Smooth muscle cell (in vitro differentiated cells): Measurements from ENCODE around the gene PTPRM. TPM values are rescaled to one million over a fixed set of nuclear protein-coding genes. Genes with fewer than 3 reads are reported as not detected.

Experiments used
- DNase-seq: peaks from one replicate; lab custom pipeline; 2025; ENCODE audit not compliant: unreplicated experiment; lab: John Stamatoyannopoulos, UW
- H2AFZ ChIP-seq: fragments of 200-600 bp; sonication (generic); 2 replicates; pipeline ENCODE4 v1.6.0; 2016; ENCODE audit warnings: antibody characterized with exemption, low read depth, mild to moderate bottlenecking
- H3F3A ChIP-seq: fragments of 200-600 bp; sonication (generic); 2 replicates; pipeline ENCODE4 v1.6.0; 2017; ENCODE audit warnings: antibody characterized with exemption, low read depth
- H3K27ac ChIP-seq: fragments of 200-600 bp; sonication (generic); 2 replicates; pipeline ENCODE4 v1.5.1; 2016; ENCODE audit warnings: low read depth, mild to moderate bottlenecking
- H3K27me3 ChIP-seq: fragments of 200-600 bp; sonication (generic); 2 replicates; pipeline ENCODE4 v1.6.1; 2016; ENCODE audit warnings: low read depth, mild to moderate bottlenecking
- H3K36me3 ChIP-seq: fragments of 200-600 bp; sonication (generic); 2 replicates; pipeline ENCODE4 v1.5.1; 2016; ENCODE audit warnings: low read depth
- H3K4me1 ChIP-seq: fragments of 200-600 bp; sonication (generic); 2 replicates; pipeline ENCODE4 v1.5.1; 2016; ENCODE audit warnings: low read depth
- H3K4me2 ChIP-seq: fragments of 200-600 bp; sonication (generic); 2 replicates; pipeline ENCODE4 v1.6.0; 2016; ENCODE audit warnings: mild to moderate bottlenecking
- H3K4me3 ChIP-seq: fragments of 200-600 bp; sonication (generic); 2 replicates; pipeline ENCODE4 v1.5.1; 2016; ENCODE audit warnings: mild to moderate bottlenecking
- H3K79me2 ChIP-seq: fragments of 200-600 bp; sonication (generic); 2 replicates; pipeline ENCODE4 v1.6.0; 2016; ENCODE audit warnings: low read depth, mild to moderate bottlenecking
- H3K9ac ChIP-seq: fragments of 200-600 bp; sonication (generic); 2 replicates; pipeline ENCODE4 v1.6.0; 2016; ENCODE audit warnings: low read depth
- H3K9me3 ChIP-seq: fragments of 200-600 bp; sonication (generic); replicated peaks from 2 replicates; pipeline ENCODE4 v1.5.1; 2016; ENCODE audit warnings: low read depth
- H4K20me1 ChIP-seq: fragments of 200-600 bp; sonication (generic); 2 replicates; pipeline ENCODE4 v1.6.0; 2016; ENCODE audit warnings: low read depth
- CTCF ChIP-seq: fragments of 200-600 bp; sonication (generic); IDR thresholded peaks from 2 replicates; pipeline ENCODE4 v1.5.1; 2017; ENCODE audit warnings: borderline replicate concordance, mild to moderate bottlenecking, antibody characterized with exemption; ENCODE audit not compliant: insufficient read depth, poor library complexity, severe bottlenecking
- WGBS: methylation state at CpG from one replicate; pipeline ENCODE4 v1.1.7; 2016; ENCODE audit warnings: low lambda C conversion rate; 5-methylcytosine and 5-hydroxymethylcytosine counted together
- polyA plus RNA-seq: library from polyadenylated mRNA; unstranded; fragments of >200 nt; fragmentation: Nextera tagmentation; extraction: Ambion mirVana; gene quantifications from 2 replicates; pipeline ENCODE4 v1.2.1, GENCODE V29; 2016
- total RNA-seq: library from RNA; depleted of rRNA; stranded (reverse); fragments of >200 nt; gene quantifications from 2 replicates; pipeline ENCODE4 v1.2.3, GENCODE V29; 2014

PTPRM gene
- total and polyA plus RNA-seq, 2 experiments from 2014 or later, result 57.5 to 115 TPM

- H3K9ac ChIP-seq, result no peak overlapping the region
- TF ChIP-seq CTCF, result no peak
- no peak overlapping the region for H3K4me3 ChIP-seq
- no peak overlapping the region for H3K27ac ChIP-seq
- H2AFZ ChIP-seq, result no peak overlapping the region
- H3K4me1 ChIP-seq, result no peaks in the 10 kb centered on the region
- H3F3A ChIP-seq, result no peaks in the 10 kb centered on the region
- peaks cover 47% of the 10 kb centered on the region for H3K79me2 ChIP-seq
- H3K36me3 ChIP-seq, result no peaks in the 10 kb centered on the region
- H3K27me3 ChIP-seq, result no peaks in the 10 kb centered on the region
- DNase-seq, result no peak
- no peaks in the 10 kb centered on the region for H3K9me3 ChIP-seq
- H4K20me1 ChIP-seq, result peaks cover 88% of the 10 kb centered on the region
- H3K4me2 ChIP-seq, result no peak overlapping the region
- WGBS, result 97% methylated on average over 3 of the region's 3 CpGs
Measured at GRCh38 chr18:7691206-7691605, 124.1 kb downstream of the PTPRM start.

- H3K9me3 ChIP-seq, result no peaks in the 10 kb centered on the region
- WGBS, result 95% methylated on average over 3 of the region's 3 CpGs
- peaks cover 46% of the 10 kb centered on the region for H3K79me2 ChIP-seq
- DNase-seq, result no peak
- H3K27ac ChIP-seq, result no peak overlapping the region
- H2AFZ ChIP-seq, result no peak overlapping the region
- H3K36me3 ChIP-seq, result no peaks in the 10 kb centered on the region
- H3K4me3 ChIP-seq, result no peak overlapping the region
- H3K9ac ChIP-seq, result no peak overlapping the region
- H3K4me2 ChIP-seq, result no peak overlapping the region
- TF ChIP-seq CTCF, result no peak
- no peaks in the 10 kb centered on the region for H3F3A ChIP-seq
- no peaks in the 10 kb centered on the region for H3K4me1 ChIP-seq
- H3K27me3 ChIP-seq, result no peaks in the 10 kb centered on the region
- peaks cover 78% of the 10 kb centered on the region for H4K20me1 ChIP-seq
Measured at GRCh38 chr18:7696780-7697179, 129.7 kb downstream of the PTPRM start.

- H3K4me2 ChIP-seq, result no peak overlapping the region
- no peak overlapping the region for H3K4me3 ChIP-seq
- H3K4me1 ChIP-seq, result no peaks in the 10 kb centered on the region
- H3K27ac ChIP-seq, result no peak overlapping the region
- no peak for TF ChIP-seq CTCF
- no peak for DNase-seq
- H4K20me1 ChIP-seq, result peaks cover 77% of the 10 kb centered on the region
- no peaks in the 10 kb centered on the region for H3K9me3 ChIP-seq
- H3K36me3 ChIP-seq, result no peaks in the 10 kb centered on the region
- H2AFZ ChIP-seq, result no peak overlapping the region
- H3K79me2 ChIP-seq, result peaks cover 50% of the 10 kb centered on the region
- WGBS, result 96% methylated on average over 2 of the region's 2 CpGs
- no peaks in the 10 kb centered on the region for H3K27me3 ChIP-seq
- H3F3A ChIP-seq, result no peaks in the 10 kb centered on the region
- H3K9ac ChIP-seq, result no peak overlapping the region
Measured at GRCh38 chr18:7697306-7697705, 130.2 kb downstream of the PTPRM start.

- Histone ChIP-seq H3K9ac (no peak overlapping the region), H3K27me3 (no peaks in the 10 kb centered on the region), H3K79me2 (peaks cover 3% of the 10 kb centered on the region), H3K27ac (no peak overlapping the region), H3F3A (no peaks in the 10 kb centered on the region), H4K20me1 (peaks cover 18% of the 10 kb centered on the region), H3K4me1 (no peaks in the 10 kb centered on the region), H3K36me3 (no peaks in the 10 kb centered on the region), H3K9me3 (no peaks in the 10 kb centered on the region), H3K4me3 (no peak overlapping the region), H2AFZ (no peak overlapping the region), H3K4me2 (no peak overlapping the region)
- DNase-seq, result no peak
- TF ChIP-seq CTCF, result no peak
- 93% methylated on average over 2 of the region's 2 CpGs for WGBS
Measured at GRCh38 chr18:7711495-7711894, 144.4 kb downstream of the PTPRM start.
